GM20431 (cell line): ENCODE measurements around the gene SCAF4.
"Not testable (repeated sequence)": the region's sequence is repeated elsewhere in the genome, so short reads cannot be mapped to it uniquely, and the experiment has no call there.

Experiments used
- in situ Hi-C: fragments of 300-500 bp; cut with MseI, MboI; formaldehyde crosslinking; loops from one replicate; pipeline ENCODE4 v1.15.0; 2020; ENCODE audit warnings: low sequenced_read_pairs; ENCODE audit not compliant: unreplicated experiment

Gene SCAF4

DNA sequence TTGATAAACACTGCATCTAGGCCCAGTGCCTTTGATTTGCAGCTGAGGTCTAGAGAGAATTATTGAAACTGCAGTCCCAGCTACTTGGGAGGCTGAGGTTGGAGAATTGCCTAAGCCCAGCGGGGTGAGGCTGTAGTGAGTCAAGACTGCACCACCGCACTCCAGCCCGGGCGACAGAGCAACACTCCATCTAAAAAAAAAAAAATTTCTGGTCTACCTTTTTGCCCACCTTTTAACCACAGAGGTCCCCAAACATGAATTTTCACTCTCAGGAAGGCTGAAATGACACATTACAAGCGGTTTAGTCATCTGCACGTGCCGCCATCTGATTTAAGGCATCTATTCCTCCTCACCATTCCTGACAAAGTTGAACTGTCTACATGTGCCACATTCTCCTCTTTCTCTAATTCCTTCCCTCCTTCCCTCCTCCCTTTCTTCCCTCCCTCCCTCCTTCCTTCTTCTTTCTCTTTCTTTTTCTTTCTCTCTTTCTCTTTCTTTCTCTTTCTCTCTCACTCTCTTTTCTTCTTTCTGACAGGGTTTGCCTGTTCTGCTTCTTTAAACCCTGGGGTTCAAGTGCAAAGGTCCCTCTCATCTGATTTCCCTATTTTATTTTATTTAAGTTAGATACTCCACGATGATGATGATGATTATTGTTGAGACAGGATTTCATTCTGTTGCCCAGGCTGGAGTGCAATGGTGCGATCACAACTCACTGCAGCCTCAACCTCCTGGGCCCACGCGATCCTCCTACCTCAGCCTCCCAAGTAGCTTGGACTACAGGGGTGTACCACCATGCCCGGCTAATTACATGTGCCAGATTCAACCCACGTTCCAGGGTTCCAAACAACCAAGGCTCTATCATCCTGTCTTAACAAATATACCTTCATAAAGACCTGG is 75.5 kb downstream of the SCAF4 start:
- in situ Hi-C loops, result no loop called here

DNA sequence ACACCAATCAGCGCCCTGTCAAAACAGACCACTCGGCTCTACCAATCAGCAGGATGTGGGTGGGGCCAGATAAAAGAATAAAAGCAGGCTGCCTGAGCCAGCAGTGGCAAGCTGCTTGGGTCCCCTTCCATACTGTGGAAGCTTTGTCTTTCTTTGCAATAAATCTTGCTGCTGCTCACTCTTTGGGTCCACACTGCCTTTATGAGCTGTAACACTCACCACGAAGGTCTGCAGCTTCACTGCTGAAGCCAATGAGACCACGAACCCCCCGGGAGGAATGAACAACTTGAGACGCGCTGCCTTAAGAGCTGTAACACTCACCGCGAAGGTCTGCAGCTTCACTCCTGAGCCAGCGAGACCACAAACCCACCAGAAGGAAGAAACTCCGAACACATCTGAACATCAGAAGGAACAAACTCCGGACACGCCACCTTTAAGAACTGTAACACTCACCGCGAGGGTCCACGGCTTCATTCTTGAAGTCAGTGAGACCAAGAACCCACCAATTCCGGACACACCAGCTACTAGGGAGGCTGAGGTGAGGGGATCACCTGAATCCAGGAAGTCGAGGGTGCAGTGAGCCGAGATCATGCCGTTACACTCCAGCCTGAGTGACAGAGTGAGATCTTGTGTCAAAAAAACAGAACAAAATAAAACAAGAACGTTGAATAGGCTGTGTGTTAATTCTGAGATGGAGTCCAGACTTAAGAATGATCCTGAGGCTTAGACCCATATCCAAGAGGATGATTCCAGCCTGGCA is 76.9 kb downstream of the SCAF4 start:
- in situ Hi-C loops, result not testable (repeated sequence)

GRCh38 chr21:31654340-31654739 is 77.6 kb downstream of the SCAF4 start:
- in situ Hi-C loops, result no loop called here

GRCh38 chr21:31651491-31651890 is 80.4 kb downstream of the SCAF4 start:
- in situ Hi-C loops, result not testable (repeated sequence)

- in situ Hi-C loops, result no loop called here
Observed at GRCh38 chr21:31650930-31651329, 81.0 kb downstream of the SCAF4 start.

DNA sequence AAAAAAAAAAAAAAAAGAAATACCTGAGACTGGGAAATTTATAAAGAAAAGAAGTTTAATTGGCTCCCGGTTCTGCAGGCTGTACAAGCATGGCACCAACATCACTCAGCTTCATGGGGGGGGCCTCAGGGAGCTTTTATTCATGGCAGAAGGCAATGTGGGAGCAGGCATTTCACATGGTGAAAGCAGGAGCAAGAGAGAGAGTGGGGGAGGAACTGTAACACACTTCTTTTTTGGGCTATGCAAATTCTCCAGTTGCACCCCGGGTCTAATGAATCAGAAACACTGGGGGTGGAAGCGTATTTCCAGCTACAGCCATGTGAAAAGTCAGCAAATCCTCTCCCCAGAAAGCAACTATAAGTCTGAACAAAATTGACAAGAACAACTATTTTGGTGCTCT is 84.3 kb downstream of the SCAF4 start:
- in situ Hi-C loops, result no loop called here

DNA sequence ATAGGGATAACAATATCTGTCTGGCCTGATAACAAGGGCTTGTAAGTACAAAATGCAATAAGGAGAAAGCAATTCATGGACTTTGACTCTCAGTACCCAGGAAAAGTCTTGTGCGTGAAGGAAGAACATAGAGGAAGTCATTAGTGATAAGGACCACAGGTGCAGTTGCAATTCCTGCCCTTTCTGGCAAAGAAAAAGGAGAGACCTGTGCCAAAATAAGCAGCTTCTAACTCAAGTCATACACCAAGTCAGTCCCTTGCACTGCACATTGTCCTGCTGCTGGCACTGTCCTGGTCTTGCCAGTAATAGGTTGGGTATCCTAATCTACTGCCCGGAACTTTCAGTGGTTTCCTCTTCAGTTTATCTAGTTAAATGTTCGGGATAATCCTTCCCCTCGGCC is 87.3 kb downstream of the SCAF4 start:
- in situ Hi-C loops, result no loop called here

DNA sequence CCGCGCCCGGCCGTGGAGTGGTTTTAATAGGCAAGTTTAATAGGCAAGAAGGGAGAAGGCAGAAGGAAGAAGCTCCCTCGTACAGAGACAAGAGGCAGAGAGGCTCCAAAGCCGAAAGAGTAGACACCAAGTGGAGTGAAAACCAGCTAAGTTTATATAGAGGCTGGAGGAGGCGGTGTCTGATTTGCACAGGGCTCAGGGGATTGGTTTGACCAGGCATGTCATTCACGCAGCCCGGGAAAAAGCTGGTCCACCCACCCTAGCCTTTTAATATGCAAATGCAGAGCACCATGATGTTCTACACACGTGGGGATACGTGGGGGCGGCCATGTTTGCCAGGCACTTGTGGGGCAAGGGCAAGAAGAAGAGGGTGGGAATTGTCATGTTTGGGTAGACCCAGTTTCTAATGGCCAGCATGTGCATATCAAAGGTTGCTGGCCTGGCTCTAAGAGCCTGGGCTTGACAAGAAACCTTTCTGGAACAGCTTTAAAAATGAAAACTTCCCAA is 90.4 kb downstream of the SCAF4 start:
- in situ Hi-C loops, result no loop called here

DNA sequence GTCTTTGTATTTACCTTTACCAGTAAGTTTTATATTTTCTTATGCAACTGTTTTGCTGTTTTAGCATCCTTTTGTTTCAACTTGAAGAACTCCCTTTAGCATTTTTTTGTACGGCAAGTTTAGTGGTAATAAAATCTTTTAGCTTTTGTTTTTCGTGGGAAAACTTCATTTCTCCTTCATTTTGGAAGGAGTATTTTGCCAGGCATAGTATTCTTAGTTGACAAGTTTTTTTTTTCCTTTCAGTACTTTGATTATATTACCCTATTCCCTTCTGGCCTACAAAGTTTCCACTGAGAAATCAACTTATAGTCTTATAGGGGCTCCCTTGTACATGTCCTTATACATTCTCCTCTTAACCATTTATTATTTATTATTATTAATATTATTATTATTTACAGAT is 95.0 kb downstream of the SCAF4 start:
- in situ Hi-C loops, result no loop called here

DNA sequence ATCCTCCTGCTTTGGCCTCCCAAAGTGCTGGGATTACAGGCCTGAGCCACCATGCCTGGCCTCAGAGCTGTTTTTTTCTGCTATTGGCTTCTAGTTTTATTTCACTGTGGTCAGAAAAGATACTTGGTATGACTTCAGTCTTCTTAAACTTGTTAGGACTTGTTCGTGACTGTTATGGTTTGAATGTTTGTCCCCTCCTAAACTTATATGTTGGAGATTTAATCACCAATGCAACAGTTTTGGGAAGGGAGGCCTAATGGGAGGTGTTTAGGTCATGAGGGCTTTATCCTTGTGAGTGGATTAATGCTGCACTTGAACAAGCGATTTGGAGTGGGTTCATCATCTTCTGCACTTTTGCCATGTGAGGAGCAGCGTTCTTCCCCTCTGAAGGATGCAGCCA is 96.9 kb downstream of the SCAF4 start:
- in situ Hi-C loops, result no loop called here

DNA sequence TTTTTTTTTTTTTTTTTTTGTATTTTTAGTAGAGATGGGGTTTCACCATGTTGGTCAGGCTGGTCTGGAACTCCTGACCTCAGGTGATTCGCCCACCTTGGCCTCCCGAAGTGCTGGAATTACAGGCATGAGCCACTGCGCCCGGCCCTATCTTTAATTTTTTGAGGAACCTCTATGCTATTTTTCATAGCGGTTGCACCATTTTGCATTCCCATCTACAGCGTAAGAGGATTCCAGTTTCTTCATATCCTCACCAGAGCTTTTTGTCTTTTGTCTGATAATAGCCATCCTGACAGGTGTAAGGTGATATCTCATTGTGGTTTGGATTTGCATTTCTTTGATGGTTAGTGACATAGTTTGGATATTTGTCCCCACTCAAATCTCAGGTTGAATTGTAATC is 100.0 kb downstream of the SCAF4 start:
- in situ Hi-C loops, result not testable (repeated sequence)

- in situ Hi-C loops, result no loop called here
Observed at GRCh38 chr21:31629972-31630711, 101.8 kb downstream of the SCAF4 start.

- in situ Hi-C loops, result no loop called here
Observed at GRCh38 chr21:31624961-31625491, 106.9 kb downstream of the SCAF4 start.

GRCh38 chr21:31624181-31624580 is 107.7 kb downstream of the SCAF4 start:
- in situ Hi-C loops, result no loop called here

DNA sequence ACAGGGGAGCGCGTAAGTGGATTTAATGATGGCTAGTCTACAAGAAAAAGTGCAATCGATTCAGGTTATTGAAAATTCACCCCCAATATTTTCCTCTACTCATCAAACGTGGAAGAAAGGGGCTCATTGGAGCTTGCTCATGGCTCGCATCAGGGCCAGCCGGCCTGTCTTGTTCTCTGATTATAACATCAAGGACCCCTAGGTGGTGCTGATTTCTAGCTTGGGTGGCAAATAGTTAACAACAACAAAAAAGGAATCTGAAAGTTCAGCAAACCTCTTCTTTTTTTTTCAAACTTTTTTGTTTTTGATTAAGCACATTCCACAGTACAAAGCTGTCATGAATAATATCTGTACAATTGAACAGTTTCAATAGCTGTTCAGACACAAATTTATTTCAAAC is 108.3 kb downstream of the SCAF4 start:
- in situ Hi-C loops, result no loop called here

DNA sequence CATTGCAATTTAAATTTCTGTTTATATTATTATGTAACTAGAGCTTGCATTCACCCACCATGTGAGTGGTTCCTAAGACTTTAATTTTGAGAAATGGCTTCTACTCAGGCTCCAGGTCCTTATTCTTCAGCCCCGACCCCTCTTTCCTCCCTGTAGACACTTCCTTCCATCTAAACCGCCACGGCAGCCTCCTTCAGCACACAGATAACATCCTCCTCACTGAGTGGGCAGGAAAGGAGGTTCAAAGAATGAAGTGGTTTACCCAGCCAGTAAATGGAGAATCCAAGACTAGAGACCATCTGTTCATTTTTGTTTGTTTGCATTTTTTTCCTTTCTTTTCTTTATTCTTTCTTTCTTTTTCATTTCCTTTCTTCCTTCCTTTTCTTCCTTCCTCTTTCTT is 109.5 kb downstream of the SCAF4 start:
- in situ Hi-C loops, result no loop called here
